HG03175 (cell line): Measurements from ENCODE around the gene CCL26.
"Not testable (repeated sequence)": the region's sequence is repeated elsewhere in the genome, so short reads cannot be mapped to it uniquely, and the experiment has no call there.

Experiments
- ATAC-seq: cut with Tn5 transposase; IDR thresholded peaks from one replicate; pipeline ENCODE4 v1.9.1; 2021; ENCODE audit warnings: mild to moderate bottlenecking, moderate library complexity; ENCODE audit not compliant: unreplicated experiment

The CCL26 gene

DNA sequence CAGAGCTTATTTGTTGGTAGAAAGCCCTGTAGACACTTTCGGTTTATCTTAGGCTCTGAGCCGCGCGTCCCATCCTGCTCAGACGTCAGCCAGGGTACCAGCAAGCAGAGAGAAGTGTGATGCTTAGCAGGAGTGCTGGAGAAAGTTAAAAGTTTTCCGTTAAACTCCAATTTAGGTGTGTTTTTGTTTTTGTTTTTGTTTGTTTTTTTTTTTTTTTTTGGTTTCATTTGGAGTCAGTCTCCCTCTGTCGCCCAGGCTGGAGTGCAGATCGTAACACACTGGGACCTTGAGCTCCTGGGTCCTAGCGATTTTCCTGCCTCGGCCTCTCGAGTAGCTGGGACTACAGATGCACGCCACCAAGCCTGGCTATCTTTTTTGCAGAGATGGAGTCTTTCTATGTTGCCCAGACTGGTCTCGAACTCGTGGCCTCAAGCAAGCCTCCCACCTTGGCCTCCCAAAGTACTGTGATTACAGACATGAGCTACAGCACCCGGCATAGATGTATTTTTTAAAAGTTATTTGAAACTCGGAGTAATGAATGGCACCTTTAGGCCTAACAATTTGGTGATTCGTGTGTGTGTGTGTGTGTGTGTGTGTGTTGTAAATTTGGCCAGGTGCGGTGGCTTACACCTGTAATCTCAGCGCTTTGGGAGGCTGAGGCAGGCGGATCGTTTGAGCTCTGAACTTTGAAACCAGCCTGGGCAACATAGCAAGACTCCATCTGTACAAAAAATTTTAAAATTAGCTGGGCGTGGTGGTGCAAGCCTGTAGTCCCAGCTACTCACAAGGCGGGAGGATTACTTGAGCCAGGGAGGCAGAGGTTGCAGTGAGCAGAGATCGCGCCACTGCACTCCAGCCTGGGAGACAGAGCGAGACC, 32.0 kb downstream of the CCL26 start:
- peak; percentile 22 for ATAC-seq

DNA sequence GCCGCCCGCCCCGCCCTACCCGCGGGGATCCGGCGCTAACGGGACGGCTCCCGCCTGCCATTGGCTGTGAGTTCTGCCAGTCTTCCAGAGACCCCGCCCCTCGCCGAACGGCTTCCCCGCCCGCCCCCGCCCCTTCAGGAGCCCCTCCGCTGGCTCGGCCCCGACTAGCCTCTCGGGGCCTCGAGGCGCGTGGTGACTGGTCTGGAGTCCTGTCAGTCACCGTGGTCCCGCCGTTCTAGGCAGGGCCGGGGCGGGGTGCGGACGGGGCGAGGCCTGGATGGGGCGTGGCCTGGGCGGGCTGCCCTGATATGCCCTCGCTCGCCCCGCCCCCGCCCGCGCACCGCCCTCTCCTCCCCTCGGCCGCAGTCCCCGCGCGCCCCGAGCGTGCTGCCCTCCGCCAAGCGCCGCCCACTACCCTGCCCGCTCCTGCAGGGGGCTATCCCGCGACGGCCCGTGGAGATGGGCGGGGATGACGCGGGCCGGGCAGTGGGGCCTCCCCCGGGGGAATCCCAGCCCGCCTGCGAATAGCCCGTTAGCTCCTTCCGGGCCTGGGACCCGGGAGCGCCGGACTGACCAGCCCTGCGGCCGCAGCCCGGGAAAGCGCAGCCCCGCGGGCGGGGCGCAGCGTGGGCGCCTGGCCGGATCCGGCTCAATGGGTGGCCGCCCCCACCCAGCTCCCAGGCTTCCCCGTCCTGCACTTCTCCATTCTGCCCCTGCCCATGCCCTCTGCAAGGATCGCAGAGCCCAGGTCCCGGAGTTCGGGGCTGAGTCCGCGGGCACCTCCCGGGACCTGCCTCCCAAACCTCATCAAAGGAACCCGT, 32.8 kb downstream of the CCL26 start:
- ATAC-seq: peak; percentile 93

DNA sequence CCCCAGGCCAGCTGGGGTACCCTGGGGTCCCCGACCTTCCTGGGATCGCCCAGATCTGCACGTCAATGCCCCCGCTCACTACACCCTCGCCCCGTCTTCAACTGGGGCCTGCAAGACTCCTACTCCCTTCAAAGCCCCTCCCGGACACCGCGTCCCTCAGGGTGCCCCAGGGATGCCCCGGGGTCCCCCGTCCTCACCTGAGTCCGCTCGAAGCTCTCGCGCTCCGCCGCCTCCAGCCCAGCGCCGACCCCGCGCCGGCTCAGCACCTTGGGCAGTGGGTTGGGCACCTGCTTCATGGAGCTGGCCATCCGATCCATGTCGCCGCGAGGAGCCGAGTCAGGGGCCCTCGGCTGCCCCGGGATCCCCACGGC, 33.4 kb downstream of the CCL26 start, which contains the start of gene HIP1:
HIP1 (minus strand) TSS at position 338 of the 371 bp plus-strand sequence; CDS start at position 317, 21 bp downstream.
- ATAC-seq: no peak

DNA sequence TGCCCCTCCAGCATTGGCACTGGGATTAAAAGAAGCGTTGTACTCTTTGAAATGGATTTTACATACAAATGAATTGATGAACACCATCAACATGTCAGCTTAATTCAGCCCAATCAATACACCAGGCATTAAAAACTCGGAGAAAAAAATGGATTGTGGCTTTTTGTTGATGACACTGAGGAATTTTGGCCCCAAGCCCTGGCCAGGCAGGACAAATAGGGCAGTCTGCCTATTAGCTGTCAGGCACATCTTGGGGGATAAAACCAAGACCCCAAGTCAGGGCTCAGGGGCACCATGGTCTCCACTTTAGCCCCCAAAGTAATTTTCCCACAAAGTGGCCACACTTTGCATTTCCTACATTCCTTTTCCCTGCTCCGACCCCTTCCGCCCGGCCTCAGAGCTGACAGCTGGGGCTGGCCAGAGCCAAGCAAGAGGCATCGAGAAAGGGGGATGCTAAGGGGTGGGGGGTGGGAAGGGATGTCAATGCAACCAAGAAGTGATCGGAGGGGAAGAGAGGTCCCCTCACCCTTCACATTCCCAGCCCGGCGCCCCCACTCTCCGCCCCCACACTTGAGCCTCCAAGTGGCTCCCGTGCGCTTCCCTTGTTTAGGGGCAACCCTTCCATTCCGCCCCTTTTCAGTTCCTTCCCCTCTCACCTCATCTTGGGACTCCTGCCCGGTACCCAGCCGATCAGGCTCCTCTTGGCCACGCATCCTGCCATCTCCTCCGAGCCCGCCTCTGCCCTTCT, 34.0 kb downstream of the CCL26 start:
- no peak for ATAC-seq

DNA sequence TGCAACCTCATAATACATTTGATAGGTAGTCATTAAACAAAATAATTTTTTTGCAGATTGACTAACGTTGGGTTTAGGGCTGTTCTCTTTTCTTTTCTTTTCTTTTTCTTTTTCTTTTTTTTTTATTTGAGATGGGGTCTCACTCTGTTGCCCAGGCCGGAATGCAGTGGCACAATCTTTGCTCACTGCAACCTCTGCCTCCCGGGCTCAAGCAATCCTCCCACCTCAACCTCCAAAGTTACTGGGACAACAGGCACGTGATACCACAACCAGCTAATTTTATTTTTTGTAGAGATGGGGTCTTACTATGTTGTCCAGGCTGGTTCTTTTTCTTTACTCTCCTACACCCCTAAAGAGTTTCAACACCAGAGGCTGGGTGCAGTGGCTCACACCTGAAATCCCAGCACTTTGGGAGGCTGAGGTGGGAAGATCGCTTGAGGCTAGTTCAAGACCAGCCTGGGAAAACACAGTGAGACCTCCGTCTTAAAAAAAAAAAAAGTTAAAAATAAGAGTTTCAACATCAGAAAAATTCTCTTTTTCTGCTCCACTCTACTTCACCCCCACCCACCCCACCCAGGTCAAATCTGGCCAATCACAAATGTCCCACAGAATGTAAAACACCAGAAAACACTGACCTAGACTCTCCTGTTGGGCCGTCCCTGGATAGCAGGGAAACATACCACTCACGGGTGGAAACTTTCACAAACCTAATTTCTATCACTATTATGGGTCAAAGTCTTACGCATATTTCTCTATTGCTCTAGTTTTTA, 36.2 kb downstream of the CCL26 start:
- ATAC-seq: no peak

DNA sequence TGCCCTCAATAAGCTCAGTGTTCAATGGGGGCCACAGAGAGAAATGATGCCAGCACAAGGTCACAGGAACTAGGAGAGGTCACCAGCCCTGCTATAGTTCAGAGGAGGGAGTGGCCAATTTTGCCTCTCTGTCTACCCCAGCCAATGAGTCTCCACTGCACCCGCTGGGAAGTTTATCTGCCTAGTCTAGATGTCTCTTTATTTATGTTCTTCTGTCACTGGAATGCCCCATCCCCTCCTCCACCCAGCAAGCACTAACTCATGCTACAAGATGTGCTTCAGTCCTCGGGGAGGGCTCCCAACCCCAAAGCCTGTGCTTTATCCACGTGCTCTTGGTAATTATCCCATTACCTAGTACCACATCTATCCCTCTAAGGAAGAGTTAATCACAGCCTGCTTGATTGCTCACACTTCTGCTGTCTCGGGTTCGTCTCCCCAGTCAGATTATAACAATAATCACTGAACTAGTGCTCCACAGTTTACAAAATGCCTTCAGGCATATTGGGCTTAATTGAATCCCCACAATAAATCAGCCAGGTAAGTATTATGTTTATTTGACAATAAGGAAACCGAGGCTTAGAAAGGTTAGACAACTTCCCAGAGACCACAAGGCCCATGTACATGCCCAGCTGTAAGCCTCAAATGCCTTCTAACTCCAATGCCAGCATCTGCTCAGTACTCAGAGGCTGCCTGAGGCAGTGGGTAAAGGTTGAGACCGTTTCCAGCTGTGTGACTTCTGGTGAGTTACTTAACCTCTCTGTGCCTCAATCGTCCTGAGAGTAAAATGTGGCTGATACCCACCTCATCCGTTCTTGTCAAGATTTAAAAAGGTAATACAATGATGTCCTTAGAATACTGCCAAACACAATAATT, 37.2 kb downstream of the CCL26 start:
- ATAC-seq: no peak

DNA sequence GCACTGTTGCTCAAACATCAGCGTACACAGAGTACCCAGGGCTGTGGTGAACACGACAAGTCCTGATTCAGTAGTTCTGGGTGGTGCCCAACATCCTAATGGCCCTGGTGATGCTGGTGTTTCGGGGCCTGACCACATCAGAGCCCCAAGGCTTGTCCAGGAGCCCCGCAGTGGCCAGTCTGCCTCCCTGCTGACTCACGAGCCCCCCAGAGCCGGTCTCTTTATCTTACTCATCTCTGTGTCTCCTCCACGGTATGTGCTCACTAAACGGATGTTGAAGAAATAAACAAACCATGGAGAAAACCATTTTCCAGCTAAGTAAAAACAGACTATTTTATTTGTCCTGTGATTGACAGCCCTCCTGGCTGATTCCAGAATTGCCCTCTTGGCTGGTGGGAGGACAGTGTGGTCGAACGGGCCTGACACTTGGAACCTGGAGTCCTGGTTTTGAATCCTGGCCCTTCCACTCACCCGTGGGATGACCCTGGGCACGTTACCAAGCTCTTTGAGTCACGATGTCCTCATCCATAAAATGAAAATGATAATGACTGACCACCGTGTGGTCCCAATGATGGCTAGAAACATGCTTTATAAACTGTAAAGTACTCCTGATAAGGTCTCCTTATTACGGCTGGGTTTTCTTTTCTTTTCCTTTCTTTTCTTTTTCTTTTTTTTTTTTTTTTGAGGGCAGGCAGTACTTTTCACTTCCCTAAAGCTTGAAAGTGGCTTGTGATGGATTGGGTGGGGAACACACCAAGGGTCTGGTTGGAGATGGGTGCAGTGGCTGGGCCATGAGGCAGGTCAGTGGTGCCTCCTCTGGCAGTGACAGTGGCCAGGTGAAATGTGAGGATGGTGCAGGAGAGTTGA, 39.0 kb downstream of the CCL26 start:
- ATAC-seq: no peak

DNA sequence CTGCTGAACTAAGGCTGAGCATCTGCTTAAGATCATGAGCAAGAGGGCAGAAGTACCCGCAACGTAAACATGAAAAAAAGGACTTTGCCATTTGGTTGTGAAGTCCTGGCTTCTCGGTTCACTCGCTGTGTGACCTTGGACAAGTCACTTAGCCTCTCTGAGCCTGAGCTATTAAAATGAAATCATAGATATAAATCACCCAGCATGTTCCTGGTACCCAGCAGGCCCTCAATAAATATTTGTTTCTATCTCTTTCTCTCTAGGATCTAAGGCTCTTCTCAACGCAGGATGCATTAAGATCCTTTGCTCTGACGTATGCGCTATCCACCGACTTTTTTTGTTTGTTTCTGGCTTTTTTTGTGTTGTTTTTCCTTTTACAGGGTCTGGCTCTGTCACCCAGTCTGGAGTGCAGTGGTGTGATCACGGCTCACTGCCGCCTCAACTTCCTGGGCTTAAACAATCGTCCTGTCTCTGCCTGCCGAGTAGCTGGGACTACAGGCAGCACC, 39.9 kb downstream of the CCL26 start:
- ATAC-seq: no peak

DNA sequence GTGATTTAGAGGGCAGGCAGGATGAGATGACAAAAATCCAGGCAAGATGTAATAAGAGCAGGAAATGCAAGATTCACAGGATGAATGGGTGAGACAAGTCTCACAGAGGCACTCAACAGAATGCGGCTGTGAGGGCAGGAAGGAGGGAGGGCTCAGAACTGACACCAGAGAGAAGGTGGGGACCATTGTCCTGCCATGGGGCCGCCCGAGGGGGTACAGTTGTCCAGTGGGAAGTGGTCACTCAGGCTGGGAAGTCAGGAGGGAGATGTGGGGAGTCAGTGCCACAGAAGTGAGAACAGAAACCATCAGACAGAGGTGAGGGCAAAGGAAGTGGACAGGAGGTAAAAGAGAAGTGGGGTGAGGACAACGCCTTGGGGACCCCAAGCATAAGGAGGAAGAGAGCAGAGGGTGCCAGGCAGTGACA, 42.1 kb downstream of the CCL26 start:
- no peak for ATAC-seq

DNA sequence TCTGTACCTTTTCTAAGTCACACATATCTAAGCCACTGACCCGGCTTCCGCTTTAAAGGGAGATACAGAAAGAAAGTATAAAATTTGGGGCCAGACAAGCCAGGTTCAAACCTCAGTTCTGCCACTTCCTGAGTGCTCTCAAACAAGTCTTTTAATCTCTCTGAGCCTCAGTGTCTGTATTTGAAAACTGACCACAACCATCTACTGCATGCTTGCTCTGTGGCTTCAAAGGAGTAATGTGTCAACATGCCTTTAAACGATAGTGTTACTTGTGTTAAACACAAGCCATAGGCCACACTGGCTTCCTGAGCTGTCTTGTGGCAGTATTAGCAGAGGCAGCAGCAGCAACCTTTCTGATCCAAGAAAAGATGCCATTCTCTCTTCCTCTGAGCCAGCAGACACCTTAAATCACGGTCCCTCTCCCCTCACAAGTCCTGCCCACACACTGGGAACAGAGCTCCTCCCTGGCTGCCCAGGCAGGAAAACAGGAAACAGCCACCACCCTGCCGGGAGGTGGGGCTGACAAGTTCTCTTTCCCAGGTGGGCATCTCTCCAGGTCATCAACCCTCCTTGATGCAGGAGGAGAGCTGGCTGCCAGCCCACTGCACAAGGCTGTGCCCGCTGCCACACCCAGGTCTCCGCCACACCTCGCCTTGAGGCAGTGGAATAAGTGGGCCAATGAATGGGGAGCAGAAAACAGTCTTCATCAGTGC, 44.0 kb downstream of the CCL26 start:
- no peak for ATAC-seq

DNA sequence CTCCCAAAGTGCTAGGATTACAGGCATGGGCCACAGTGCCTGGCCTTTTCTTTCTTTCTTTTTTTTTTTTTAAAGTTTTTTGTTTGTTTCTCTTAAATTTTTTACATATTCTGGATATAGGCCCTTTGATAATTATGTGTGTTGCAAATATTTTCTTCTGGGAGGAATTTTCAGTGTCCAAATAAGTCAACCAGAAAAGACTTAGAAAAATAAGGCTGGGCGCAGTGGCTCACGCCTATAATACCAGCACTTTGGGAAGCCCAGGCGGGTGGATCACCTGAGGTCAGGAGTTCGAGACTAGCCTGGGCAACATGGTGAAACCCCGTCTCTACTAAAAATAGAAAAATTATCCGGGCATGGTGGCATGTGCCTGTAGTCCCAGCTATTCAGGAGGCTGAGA, 44.7 kb downstream of the CCL26 start:
- not testable (repeated sequence) for ATAC-seq

DNA sequence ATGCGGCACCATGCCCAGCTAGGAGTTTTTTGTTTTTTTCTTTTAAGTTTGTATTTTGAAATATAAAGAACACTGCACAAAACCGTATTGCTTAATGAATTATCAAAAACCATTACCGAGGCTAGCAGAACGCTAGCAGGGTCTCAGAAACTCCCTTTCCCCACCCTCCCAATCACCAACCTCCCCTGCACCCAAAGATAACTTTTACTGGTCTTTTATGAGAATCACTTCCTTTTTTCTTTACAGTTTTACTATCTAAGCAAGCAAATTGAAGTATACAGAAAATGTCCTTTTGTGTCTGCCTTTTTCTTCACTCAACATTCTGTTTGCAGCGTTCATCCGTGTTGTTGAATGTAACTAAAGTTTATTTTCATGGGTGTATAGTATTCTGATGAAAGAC, 46.7 kb downstream of the CCL26 start:
- ATAC-seq: no peak

DNA sequence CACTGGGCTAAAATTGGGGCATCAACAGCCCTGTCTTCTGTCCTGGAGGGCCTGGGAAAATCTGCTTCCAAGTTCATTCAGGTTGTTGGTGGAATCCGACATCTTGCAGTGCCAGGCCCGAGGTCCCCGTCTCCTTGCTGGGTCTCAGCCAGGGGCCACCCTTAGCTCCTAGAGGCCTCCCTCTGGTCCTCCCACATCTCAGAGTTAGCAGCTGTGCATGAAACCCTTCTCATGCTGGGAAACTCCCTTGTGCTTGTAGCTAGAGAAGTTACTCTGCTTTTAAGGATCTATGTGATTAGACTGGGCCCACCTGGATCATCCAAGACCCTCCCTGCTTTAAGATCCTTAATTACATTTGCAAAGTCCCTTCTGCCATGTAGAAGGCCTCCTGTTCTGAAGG, 48.6 kb downstream of the CCL26 start:
- ATAC-seq: no peak

DNA sequence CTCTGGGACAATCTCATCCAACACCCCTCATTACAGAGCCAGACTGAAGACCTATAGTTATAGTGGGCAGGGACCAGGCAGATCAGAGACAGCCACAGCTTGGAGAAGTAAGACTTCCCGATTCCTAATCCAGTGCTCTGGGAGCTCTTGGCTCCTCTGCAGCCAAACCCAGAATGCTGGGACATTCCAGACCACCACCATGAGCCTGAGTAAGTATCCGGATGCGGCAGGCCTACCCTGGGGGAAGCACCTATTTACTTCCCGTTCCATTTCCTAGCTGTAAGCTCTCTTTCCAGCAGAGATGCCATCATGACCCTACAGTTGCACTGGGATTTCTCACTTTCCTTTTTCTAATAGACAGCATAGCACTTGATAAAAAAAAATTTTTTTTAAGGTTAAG, 49.6 kb downstream of the CCL26 start:
- ATAC-seq: no peak

DNA sequence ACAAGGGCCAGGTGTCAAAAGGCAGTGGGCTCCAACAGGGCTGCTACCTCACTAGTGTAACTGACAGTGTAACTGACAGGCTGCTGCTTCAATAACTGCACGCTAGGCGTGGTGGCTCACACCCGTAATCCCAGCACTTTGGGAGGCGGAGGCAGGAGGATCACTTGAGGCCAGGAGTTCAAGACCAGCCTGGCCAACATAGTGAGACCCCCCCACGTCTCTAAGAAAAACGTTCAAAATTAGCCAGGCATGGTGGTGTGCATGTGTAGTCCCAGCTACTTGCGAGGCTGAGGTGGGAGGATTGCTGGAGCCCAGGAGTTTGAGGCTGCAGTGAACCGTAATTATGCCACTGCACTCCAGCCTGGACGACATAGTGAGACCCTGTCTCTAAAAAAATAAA, 50.1 kb downstream of the CCL26 start:
- not testable (repeated sequence) for ATAC-seq

DNA sequence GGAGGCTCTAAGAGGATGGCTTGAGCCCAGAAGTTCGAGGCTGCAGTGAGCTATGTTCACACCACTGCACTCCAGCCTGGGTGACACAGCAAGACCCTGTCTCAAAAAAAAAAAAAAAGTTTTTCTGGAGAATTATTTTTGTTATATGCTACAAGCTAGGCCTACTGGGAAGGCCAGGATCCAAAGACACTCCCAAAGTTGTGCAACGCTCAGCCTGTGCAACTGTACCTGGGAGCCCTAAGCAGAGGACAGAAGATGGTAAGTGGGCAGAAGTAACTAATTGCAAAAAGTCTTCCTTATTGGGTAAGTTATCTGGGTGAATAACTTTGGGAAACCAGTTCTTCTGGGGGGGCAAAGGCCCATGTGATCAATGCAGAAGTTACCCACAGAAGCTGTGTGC, 50.6 kb downstream of the CCL26 start:
- ATAC-seq: no peak

DNA sequence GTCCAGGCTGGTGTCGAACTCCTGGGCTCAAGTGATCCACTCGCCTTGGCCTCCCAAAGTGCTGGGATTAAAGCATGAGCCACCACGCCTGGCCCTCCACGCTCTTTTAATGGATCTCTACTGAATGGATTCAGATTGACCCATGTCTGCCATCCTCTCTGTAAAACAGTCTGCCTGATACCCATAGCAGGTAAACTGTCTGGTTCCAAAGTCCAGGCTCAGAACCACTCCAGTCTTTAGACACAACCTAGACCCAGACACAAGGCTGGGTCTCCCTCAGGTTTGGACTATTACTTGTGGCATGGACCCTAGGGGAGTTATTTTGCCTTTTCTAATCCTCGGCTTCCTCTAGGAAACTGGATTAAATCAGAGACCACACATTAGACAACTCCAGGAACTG, 52.4 kb downstream of the CCL26 start:
- ATAC-seq: no peak
